GM12865 (cell line): ENCODE data around the gene GDPD3.

ENCODE experiments used
- DNase-seq: peaks from one replicate; pipeline ENCODE4 v3.0.0; 2010; ENCODE audit warnings: low read depth
- H3K4me3 ChIP-seq: 2 replicates; pipeline ENCODE4 v1.5.1; 2011; ENCODE audit warnings: mild to moderate bottlenecking, low read depth, low read length, control low read depth
- CTCF ChIP-seq: IDR thresholded peaks from 2 replicates; pipeline ENCODE4 v1.5.1; 2011; ENCODE audit warnings: low read length, control low read depth, low read depth, inconsistent platforms; ENCODE audit not compliant: insufficient read depth; ENCODE audit errors: missing control alignments

The GDPD3 gene

GRCh38 chr16:30124985-30125379 is 11.6 kb upstream of the GDPD3 start:
- DNase-seq, result no peak
- H3K4me3 ChIP-seq, result no peak overlapping the region
- no peak for TF ChIP-seq CTCF

GRCh38 chr16:30122604-30123160 is 9.3 kb upstream of the GDPD3 start:
- no peak for TF ChIP-seq CTCF
- no peak for DNase-seq
- H3K4me3 ChIP-seq, result peak overlapping the region; percentile 91

GRCh38 chr16:30121741-30122571 is 8.6 kb upstream of the GDPD3 start:
- H3K4me3 ChIP-seq, result peak overlapping the region; percentile 91
- no peak for DNase-seq
- no peak for TF ChIP-seq CTCF

GRCh38 chr16:30120340-30121105 is 7.2 kb upstream of the GDPD3 start:
- TF ChIP-seq CTCF, result no peak
- H3K4me3 ChIP-seq, result no peak overlapping the region
- DNase-seq, result no peak

- DNase-seq, result no peak
- no peak for TF ChIP-seq CTCF
- no peak overlapping the region for H3K4me3 ChIP-seq
Observed at GRCh38 chr16:30119428-30119827, 6.1 kb upstream of the GDPD3 start.

GRCh38 chr16:30117768-30118167 is 4.4 kb upstream of the GDPD3 start:
- TF ChIP-seq CTCF, result no peak
- no peak overlapping the region for H3K4me3 ChIP-seq
- DNase-seq, result no peak
